K562 (cell line): Measurements from ENCODE around the gene SLC25A21. TPM values are rescaled to one million over a fixed set of nuclear protein-coding genes. Genes with fewer than 3 reads are reported as not detected.

Experiments
- EP300 ChIP-seq: IDR thresholded peaks from 2 replicates; pipeline ENCODE4 v1.6.1; 2012; ENCODE audit warnings: low read length, improper control_type of control experiment
- NKRF ChIP-seq: fragments of 450-650 bp; IDR thresholded peaks from 2 replicates; pipeline ENCODE4 v1.6.1; 2016; ENCODE audit warnings: borderline replicate concordance
- NR0B1 ChIP-seq: fragments of 450-650 bp; IDR thresholded peaks from one replicate; pipeline ENCODE4 v1.6.1; 2018; ENCODE audit warnings: mild to moderate bottlenecking, moderate library complexity; ENCODE audit not compliant: partially characterized antibody
- NRF1 ChIP-seq, 2 experiments: fragments of 450-650 bp; IDR thresholded peaks in 1 of 2; conservative IDR thresholded peaks in 1 of 2; 2 replicates each; pipeline ENCODE4 v1.6.1; 2014; ENCODE audit warnings: mild to moderate bottlenecking in 2 of 2
- YY1 ChIP-seq, 3 experiments: IDR thresholded peaks; 2 replicates each; pipeline ENCODE4 v1.6.1; 2011; ENCODE audit warnings: low read length in 2 of 3, mild to moderate bottlenecking in 2 of 3, moderate library complexity in 2 of 3, borderline replicate concordance in 1 of 3, control low read depth in 1 of 3, low read depth in 1 of 3; ENCODE audit not compliant: insufficient read depth in 3 of 3, insufficient replicate concordance in 2 of 3, control insufficient read depth in 1 of 3, insufficient read length in 1 of 3; ENCODE audit errors: extremely low read depth in 1 of 3
- ZBTB49 ChIP-seq: sonication (generic); formaldehyde crosslinking; IDR thresholded peaks from 2 replicates; pipeline ENCODE4 v1.8.0; 2022; ENCODE audit warnings: missing genetic modification reagents, mild to moderate bottlenecking, borderline replicate concordance
- ZNF175 ChIP-seq: fragments of 200-800 bp; sonication (Bioruptor generic); IDR thresholded peaks from 2 replicates; pipeline ENCODE4 v1.6.1; 2016; ENCODE audit warnings: low read depth, mild to moderate bottlenecking, missing genetic modification characterization, missing compliant biosample characterization
- polyA plus RNA-seq, 8 experiments: library from polyadenylated mRNA; depleted of rRNA in 4 of 8; stranded (reverse) in 5 of 8; unstranded in 3 of 8; fragments of >200 nt; fragmentation: Nextera tagmentation in 2 of 8; fragmentation: Illumina TruSeq in 1 of 8; extraction: Ambion mirVana in 2 of 8; extraction: Trizol in 1 of 8; gene quantifications; 2 replicates each; pipeline versions ENCODE4 v1.2.1 to v1.2.3, GENCODE V29; 2011 to 2014; ENCODE audit warnings: inconsistent platforms in 1 of 8, missing spikeins in 1 of 8
- total RNA-seq, 7 experiments: library from RNA; depleted of rRNA in 6 of 7; stranded (reverse); fragments of >200 nt in 6 of 7; fragmentation: Illumina TruSeq in 2 of 7; extraction: Trizol in 2 of 7; gene quantifications; 2 replicates each; pipeline versions ENCODE4 v1.2.1 to v1.2.3, GENCODE V29; 2011 to 2021; ENCODE audit warnings: low replicate concordance in 1 of 7

The SLC25A21 gene
- total and polyA plus RNA-seq, 9 of the 15 experiments (the other 6 are each of a cell fraction or from before 2014, with no cell fraction given): 15.2 to 46.7 (median 28.7) TPM

GRCh38 chr14:36973806-36974442 is 198.5 kb downstream of the SLC25A21 start (continued):
- no peak for TF ChIP-seq YY1 (IDR thresholded peaks at IDR 0.05; ENCODE audit: borderline replicate concordance in 1 of 3, control insufficient read depth in 1 of 3, extremely low read depth in 1 of 3, insufficient read depth in 3 of 3, insufficient read length in 1 of 3, insufficient replicate concordance in 2 of 3, low read depth in 1 of 3, low read length in 2 of 3)
- TF ChIP-seq NKRF: no peak
- TF ChIP-seq EP300: 0 out of 2 replicates have a peak, but pooled peaks have one; percentile 6
- no peak for TF ChIP-seq NR0B1
- TF ChIP-seq ZNF175 (CRISPR knock-in tag): no peak
- peak; percentile 29 to 42; a peak in 1 of 4 replicates for TF ChIP-seq NRF1 (conservative IDR thresholded peaks at IDR 0.05 in 1 of 2, IDR thresholded peaks at IDR 0.05 in 1 of 2)
- TF ChIP-seq ZBTB49 (CRISPR knock-in tag): no peak
